Keratinocyte (primary cell): Measurements from ENCODE around the gene DIP2B. TPM values are rescaled to one million over a fixed set of nuclear protein-coding genes. Genes with fewer than 3 reads are reported as not detected.

ENCODE experiments used
- DNase-seq: peaks from one replicate; pipeline ENCODE4 v3.0.0-alpha.2; 2011; ENCODE audit warnings: low read depth, missing footprints, low spot score
- FAIRE-seq: peaks from 2 replicates; lab custom pipeline; 2011; peaks lifted over from hg19 to GRCh38; lab: Jason Lieb, UNC
- H2AFZ ChIP-seq: 2 replicates; pipeline ENCODE4 v1.6.0; 2012; ENCODE audit warnings: low read length, control low read depth, inconsistent platforms; ENCODE audit not compliant: control insufficient read depth
- H3K27ac ChIP-seq: 2 replicates; pipeline ENCODE4 v1.5.1; 2011; ENCODE audit warnings: low read length; ENCODE audit not compliant: control insufficient read depth, insufficient read depth
- H3K27me3 ChIP-seq: 3 replicates; pipeline ENCODE4 v1.6.0; 2011; ENCODE audit warnings: low read length; ENCODE audit not compliant: control insufficient read depth, insufficient read depth; ENCODE audit errors: extremely low read depth
- H3K36me3 ChIP-seq, 2 experiments: 2 replicates in 1 of 2; 3 replicates in 1 of 2; pipeline ENCODE4 v1.5.1; 2011; ENCODE audit warnings: low read length in 2 of 2, mild to moderate bottlenecking in 1 of 2; ENCODE audit not compliant: control insufficient read depth in 2 of 2, insufficient read depth in 2 of 2; ENCODE audit errors: extremely low read depth in 1 of 2
- H3K4me1 ChIP-seq: 3 replicates; pipeline ENCODE4 v1.5.1; 2011; ENCODE audit warnings: low read length; ENCODE audit not compliant: control insufficient read depth, insufficient read depth; ENCODE audit errors: extremely low read depth
- H3K4me2 ChIP-seq: 3 replicates; pipeline ENCODE4 v1.6.0; 2011; ENCODE audit warnings: low read depth, low read length; ENCODE audit not compliant: control insufficient read depth, insufficient read depth; ENCODE audit errors: extremely low read depth
- H3K4me3 ChIP-seq, 3 experiments: fragments of 200-600 bp in 1 of 3; sonication (generic) in 1 of 3; 2 replicates in 2 of 3; 3 replicates in 1 of 3; pipeline ENCODE4 v1.5.1; 2011 to 2016; ENCODE audit warnings: low read length in 3 of 3, mild to moderate bottlenecking in 3 of 3, control low read depth in 2 of 3, inconsistent platforms in 1 of 3, low read depth in 1 of 3, mixed read lengths in 1 of 3, mixed run types in 1 of 3, moderate library complexity in 1 of 3; ENCODE audit not compliant: control insufficient read depth in 2 of 3, insufficient read depth in 2 of 3; ENCODE audit errors: extremely low read depth in 1 of 3
- H3K79me2 ChIP-seq: 2 replicates; pipeline ENCODE4 v1.6.0; 2012; ENCODE audit warnings: low read length; ENCODE audit not compliant: control insufficient read depth, insufficient read depth
- H3K9ac ChIP-seq: 3 replicates; pipeline ENCODE4 v1.6.0; 2011; ENCODE audit warnings: low read length; ENCODE audit not compliant: control insufficient read depth, insufficient read depth; ENCODE audit errors: extremely low read depth
- H3K9me1 ChIP-seq: 3 replicates; pipeline ENCODE4 v1.6.0; 2011; ENCODE audit warnings: low read length; ENCODE audit not compliant: control insufficient read depth, insufficient read depth; ENCODE audit errors: extremely low read depth
- H3K9me3 ChIP-seq: 2 replicates; pipeline ENCODE4 v1.5.1; 2012; ENCODE audit warnings: low read depth, low read length; ENCODE audit not compliant: control insufficient read depth
- H4K20me1 ChIP-seq: 3 replicates; pipeline ENCODE4 v1.6.0; 2011; ENCODE audit warnings: low read length; ENCODE audit not compliant: control insufficient read depth, insufficient read depth; ENCODE audit errors: extremely low read depth
- EZH2 ChIP-seq: IDR thresholded peaks from one replicate; pipeline ENCODE4 v1.6.1; 2012; ENCODE audit warnings: inconsistent platforms, mild to moderate bottlenecking, low read length, moderate library complexity
- dilution Hi-C: fragments of 300-500 bp; cut with MboI; formaldehyde crosslinking; loops from one replicate; pipeline ENCODE4 v1.7.0; 2020; ENCODE audit warnings: low sequenced_read_pairs; ENCODE audit not compliant: extremely low pct_ligation_motif_present
- polyA plus RNA-seq, 5 experiments: library from polyadenylated mRNA; depleted of rRNA in 3 of 5; stranded (reverse) in 3 of 5; stranded (forward) in 1 of 5; unstranded in 1 of 5; fragments of >200 nt; gene quantifications; 1 replicate in 1 of 5; 2 replicates in 3 of 5; 3 replicates in 1 of 5; pipeline versions ENCODE4 v1.2.1 to v1.2.3, GENCODE V29; 2011 to 2012; ENCODE audit warnings: missing spikeins in 2 of 5, low read depth in 1 of 5, low replicate concordance in 1 of 5
- TF ChIP-seq, protein P1 (sequence below), 3 experiments: IDR thresholded peaks in 1 of 3; conservative IDR thresholded peaks in 1 of 3; optimal IDR thresholded peaks in 1 of 3; 2 replicates in 2 of 3; 3 replicates in 1 of 3; pipeline versions ENCODE3 to v1.5.1; 2011; ENCODE audit warnings: low read length in 3 of 3, mild to moderate bottlenecking in 3 of 3, moderate library complexity in 2 of 3, control low read depth in 1 of 3, inconsistent platforms in 1 of 3; ENCODE audit not compliant: insufficient read depth in 2 of 3; ENCODE audit errors: extremely low read depth in 1 of 3

The DIP2B gene
- polyA plus RNA-seq, 1 donor (not counting 4 experiments of a cell fraction or from before 2014, with no cell fraction given): 30.2 TPM

DNA sequence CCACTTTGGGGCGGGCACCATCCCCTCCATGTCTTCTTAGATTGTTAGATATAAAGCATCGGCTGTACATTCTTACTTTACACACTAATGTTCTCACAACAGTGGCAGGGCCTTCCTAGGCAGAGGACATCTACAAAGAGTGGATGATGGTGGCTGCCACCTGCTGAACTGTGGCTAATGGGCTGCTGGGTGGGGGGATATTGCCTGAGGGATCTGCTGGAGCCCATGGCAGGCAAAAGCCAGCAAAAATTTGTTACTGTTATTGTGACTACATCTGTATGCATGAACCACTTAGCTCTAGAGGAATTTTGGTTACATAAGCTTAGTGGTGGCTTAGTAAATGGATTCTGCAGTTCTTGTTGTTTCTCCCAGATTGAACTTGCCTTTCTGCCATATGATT, 52.6 kb downstream of the DIP2B start:
- Histone ChIP-seq H4K20me1 (no peaks in the 10 kb centered on the region), H3K4me3 (no peak overlapping the region), H3K79me2 (peaks cover 79% of the 10 kb centered on the region), H3K27me3 (no peaks in the 10 kb centered on the region), H3K27ac (no peak overlapping the region), H2AFZ (no peak overlapping the region), H3K4me1 (peaks cover 18% of the 10 kb centered on the region), H3K4me2 (no peak overlapping the region), H3K9me1 (no peaks in the 10 kb centered on the region), H3K9ac (no peak overlapping the region), H3K9me3 (no peaks in the 10 kb centered on the region), H3K36me3 (peaks cover 2 to 4% of the 10 kb centered on the region in 2 experiments)
- DNase-seq: no peak
- TF ChIP-seq, protein P1, sequence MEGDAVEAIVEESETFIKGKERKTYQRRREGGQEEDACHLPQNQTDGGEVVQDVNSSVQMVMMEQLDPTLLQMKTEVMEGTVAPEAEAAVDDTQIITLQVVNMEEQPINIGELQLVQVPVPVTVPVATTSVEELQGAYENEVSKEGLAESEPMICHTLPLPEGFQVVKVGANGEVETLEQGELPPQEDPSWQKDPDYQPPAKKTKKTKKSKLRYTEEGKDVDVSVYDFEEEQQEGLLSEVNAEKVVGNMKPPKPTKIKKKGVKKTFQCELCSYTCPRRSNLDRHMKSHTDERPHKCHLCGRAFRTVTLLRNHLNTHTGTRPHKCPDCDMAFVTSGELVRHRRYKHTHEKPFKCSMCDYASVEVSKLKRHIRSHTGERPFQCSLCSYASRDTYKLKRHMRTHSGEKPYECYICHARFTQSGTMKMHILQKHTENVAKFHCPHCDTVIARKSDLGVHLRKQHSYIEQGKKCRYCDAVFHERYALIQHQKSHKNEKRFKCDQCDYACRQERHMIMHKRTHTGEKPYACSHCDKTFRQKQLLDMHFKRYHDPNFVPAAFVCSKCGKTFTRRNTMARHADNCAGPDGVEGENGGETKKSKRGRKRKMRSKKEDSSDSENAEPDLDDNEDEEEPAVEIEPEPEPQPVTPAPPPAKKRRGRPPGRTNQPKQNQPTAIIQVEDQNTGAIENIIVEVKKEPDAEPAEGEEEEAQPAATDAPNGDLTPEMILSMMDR (optimal IDR thresholded peaks at IDR 0.05 in 1 of 3, IDR thresholded peaks at IDR 0.05 in 1 of 3, conservative IDR thresholded peaks at IDR 0.05 in 1 of 3; ENCODE audit: extremely low read depth in 1 of 3, insufficient read depth in 2 of 3, low read length in 3 of 3): no peak
- TF ChIP-seq EZH2: no peak
- FAIRE-seq: no peak
- dilution Hi-C loops: no loop called here

DNA sequence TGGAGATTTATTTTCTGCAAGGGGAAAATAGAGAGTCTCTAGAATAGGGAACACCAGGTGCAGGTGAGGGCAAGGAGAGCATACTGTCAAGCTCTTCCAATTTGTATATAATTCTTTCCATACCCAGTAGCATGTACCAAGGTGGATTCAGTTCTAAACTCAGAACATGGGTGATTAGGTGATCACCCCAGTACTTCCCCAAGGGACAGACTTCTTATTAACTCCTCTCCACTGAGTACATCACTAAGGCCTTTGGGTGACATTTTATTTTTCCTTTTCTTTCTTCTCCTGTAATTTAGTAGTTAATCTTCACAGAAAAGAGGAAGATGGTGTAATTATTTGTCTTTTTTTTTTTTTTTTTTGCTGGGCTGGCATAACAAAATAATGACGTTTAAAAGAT, 54.2 kb downstream of the DIP2B start:
- H3K4me2 ChIP-seq: no peak overlapping the region
- no peaks in the 10 kb centered on the region for H3K9me1 ChIP-seq
- peaks cover 75% of the 10 kb centered on the region for H3K79me2 ChIP-seq
- DNase-seq (no peak), FAIRE-seq (no peak)
- H3K4me3 ChIP-seq: no peak overlapping the region
- H2AFZ ChIP-seq: no peak overlapping the region
- H3K27ac ChIP-seq: no peak overlapping the region
- H3K27me3 ChIP-seq: no peaks in the 10 kb centered on the region
- H3K9ac ChIP-seq: no peak overlapping the region
- H3K4me1 ChIP-seq: peaks cover 13% of the 10 kb centered on the region
- no peaks in the 10 kb centered on the region for H4K20me1 ChIP-seq
- dilution Hi-C loops: no loop called here
- H3K9me3 ChIP-seq: no peaks in the 10 kb centered on the region
- H3K36me3 ChIP-seq: peaks cover 2 to 4% of the 10 kb centered on the region in 2 experiments
- TF ChIP-seq EZH2: no peak
- TF ChIP-seq, protein P1 (optimal IDR thresholded peaks at IDR 0.05 in 1 of 3, IDR thresholded peaks at IDR 0.05 in 1 of 3, conservative IDR thresholded peaks at IDR 0.05 in 1 of 3; ENCODE audit: extremely low read depth in 1 of 3, insufficient read depth in 2 of 3, low read length in 3 of 3): no peak
